HepG2 (cell line): ENCODE data around the gene SMNDC1.

ENCODE experiments used
- EP300 ChIP-seq, 3 experiments: sonication (generic) in 1 of 3; formaldehyde crosslinking in 1 of 3; IDR thresholded peaks; 2 replicates each; pipeline versions ENCODE4 v1.5.1 to v1.6.1; 2011 to 2020; ENCODE audit warnings: low read depth in 2 of 3, low read length in 2 of 3, borderline replicate concordance in 1 of 3, improper control_type of control experiment in 1 of 3, mild to moderate bottlenecking in 1 of 3, missing genetic modification reagents in 1 of 3, moderate library complexity in 1 of 3
- FOXP1 ChIP-seq, 2 experiments: fragments of 450-650 bp in 1 of 2; IDR thresholded peaks; 2 replicates each; pipeline ENCODE4 v1.6.1; 2017 to 2018; ENCODE audit warnings: antibody characterized with exemption in 1 of 2
- NR2F1 ChIP-seq, 2 experiments: fragments of 450-650 bp in 1 of 2; formaldehyde crosslinking in 1 of 2; IDR thresholded peaks; 2 replicates each; pipeline versions ENCODE4 v1.5.0 to v1.6.1; 2016 to 2020; ENCODE audit warnings: mild to moderate bottlenecking in 1 of 2, missing compliant biosample characterization in 1 of 2, missing genetic modification reagents in 1 of 2, moderate library complexity in 1 of 2
- TBP ChIP-seq: sonication (generic); formaldehyde crosslinking; IDR thresholded peaks from 2 replicates; pipeline ENCODE4 v1.5.0; 2020; ENCODE audit warnings: missing genetic modification reagents

DNA sequence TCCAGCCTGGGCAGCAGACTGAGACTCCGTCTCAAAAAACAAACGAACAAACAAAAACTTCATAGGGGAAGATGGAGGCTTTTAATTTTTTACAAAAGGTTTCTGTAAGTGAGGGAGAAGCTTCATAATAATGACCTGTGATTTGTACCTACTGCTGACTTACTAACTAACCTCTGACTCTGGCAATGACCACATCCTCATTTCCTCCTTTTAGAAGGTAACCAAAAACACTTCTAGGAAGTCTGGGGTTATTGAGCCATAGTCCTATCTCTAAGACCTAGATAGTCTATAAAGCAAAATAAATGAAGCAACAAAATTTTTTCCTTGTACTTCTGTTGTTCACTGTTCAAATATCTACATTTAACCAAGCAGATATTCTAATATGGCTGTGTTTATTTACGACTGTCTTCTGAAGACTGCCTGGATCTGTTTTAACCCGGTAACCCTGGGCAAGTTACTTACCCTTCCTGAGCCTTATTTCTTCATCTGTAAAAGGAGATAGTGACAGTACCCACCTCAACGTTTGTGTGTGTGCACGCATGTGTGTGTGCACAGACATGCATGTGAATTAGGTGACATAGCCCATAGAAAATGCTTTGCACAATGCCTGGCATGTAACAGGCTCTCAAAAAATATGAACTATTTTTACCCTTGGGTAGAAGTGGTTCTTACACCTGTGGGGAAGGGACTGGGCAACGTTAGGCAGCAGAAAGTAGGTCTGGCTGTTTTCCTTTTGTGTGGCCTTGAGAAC is 30.8 kb upstream of the SMNDC1 start:
- no peak for TF ChIP-seq TBP (CRISPR knock-in tag)
- TF ChIP-seq FOXP1 (IDR thresholded peaks at IDR 0.05) = no peak
- TF ChIP-seq FOXP1 (CRISPR knock-in tag; IDR thresholded peaks at IDR 0.05) = no peak
- TF ChIP-seq NR2F1 (CRISPR knock-in tag; IDR thresholded peaks at IDR 0.05) = no peak
- no peak for TF ChIP-seq EP300 (IDR thresholded peaks at IDR 0.05; ENCODE audit: low read depth in 2 of 2, low read length in 2 of 2)
- TF ChIP-seq EP300 (CRISPR knock-in tag; IDR thresholded peaks at IDR 0.05; ENCODE audit: borderline replicate concordance) = no peak
